H9 (cell line): ENCODE measurements around the gene L3MBTL4. TPM values are rescaled to one million over a fixed set of nuclear protein-coding genes. Genes with fewer than 3 reads are reported as not detected.

Experiments
- DNase-seq: peaks from one replicate; pipeline ENCODE4 v3.0.0-alpha.2; 2017
- H2AFZ ChIP-seq: one replicate; pipeline ENCODE4 v1.6.1; 2013; ENCODE audit warnings: mild to moderate bottlenecking, low read length, control low read depth, moderate library complexity
- H2AK5ac ChIP-seq: 2 replicates; pipeline ENCODE4 v1.6.1; 2013; ENCODE audit warnings: low read length, control low read depth, mixed read lengths; ENCODE audit not compliant: insufficient read length
- H2BK120ac ChIP-seq: one replicate; pipeline ENCODE4 v1.6.1; 2013; ENCODE audit warnings: low read depth, mild to moderate bottlenecking, low read length, control low read depth, inconsistent platforms; ENCODE audit not compliant: poor library complexity, severe bottlenecking
- H2BK12ac ChIP-seq: 2 replicates; pipeline ENCODE4 v1.6.1; 2013; ENCODE audit warnings: low read length, control low read depth, mixed read lengths, low read depth; ENCODE audit not compliant: insufficient read length
- H2BK15ac ChIP-seq: 2 replicates; pipeline ENCODE4 v1.6.1; 2013; ENCODE audit warnings: low read depth, low read length, control low read depth
- H2BK20ac ChIP-seq: one replicate; pipeline ENCODE4 v1.6.1; 2013; ENCODE audit warnings: low read depth, mild to moderate bottlenecking, low read length, control low read depth, inconsistent platforms; ENCODE audit not compliant: poor library complexity, severe bottlenecking
- H2BK5ac ChIP-seq: 2 replicates; pipeline ENCODE4 v1.6.1; 2013; ENCODE audit warnings: low read length, control low read depth, mixed read lengths; ENCODE audit not compliant: insufficient read length
- H3K14ac ChIP-seq: 2 replicates; pipeline ENCODE4 v1.6.1; 2013; ENCODE audit warnings: low read length, control low read depth; ENCODE audit not compliant: insufficient read depth
- H3K18ac ChIP-seq: 2 replicates; pipeline ENCODE4 v1.6.1; 2013; ENCODE audit warnings: low read depth, mild to moderate bottlenecking, mixed read lengths, low read length, control low read depth; ENCODE audit not compliant: insufficient read length
- H3K23ac ChIP-seq: 2 replicates; pipeline ENCODE4 v1.6.1; 2013; ENCODE audit warnings: low read length, control low read depth, mixed read lengths, low read depth; ENCODE audit not compliant: insufficient read length
- H3K23me2 ChIP-seq: 2 replicates; pipeline ENCODE4 v1.6.1; 2013; ENCODE audit warnings: low read depth, mild to moderate bottlenecking, mixed read lengths, low read length, control low read depth; ENCODE audit not compliant: insufficient read length, poor library complexity, severe bottlenecking
- H3K27ac ChIP-seq: 2 replicates; pipeline ENCODE4 v1.5.1; 2013; ENCODE audit warnings: low read length, control low read depth, mixed read lengths, low read depth; ENCODE audit not compliant: insufficient read length
- H3K27me3 ChIP-seq: 2 replicates; pipeline ENCODE4 v1.6.1; 2013; ENCODE audit warnings: low read length, control low read depth, inconsistent platforms; ENCODE audit not compliant: insufficient read depth
- H3K4ac ChIP-seq: 2 replicates; pipeline ENCODE4 v1.6.1; 2013; ENCODE audit warnings: low read depth, mild to moderate bottlenecking, control low read depth, inconsistent platforms, low read length, moderate library complexity
- H3K4me1 ChIP-seq: 2 replicates; pipeline ENCODE4 v1.6.1; 2013; ENCODE audit warnings: low read length, control low read depth, inconsistent platforms; ENCODE audit not compliant: insufficient read depth
- H3K4me2 ChIP-seq: 2 replicates; pipeline ENCODE4 v1.6.1; 2013; ENCODE audit warnings: low read length, control low read depth, mixed read lengths; ENCODE audit not compliant: insufficient read length, insufficient read depth
- H3K56ac ChIP-seq: 2 replicates; pipeline ENCODE4 v1.6.1; 2013; ENCODE audit warnings: low read depth, mild to moderate bottlenecking, mixed read lengths, low read length, control low read depth; ENCODE audit not compliant: insufficient read length
- H3K79me1 ChIP-seq: 2 replicates; pipeline ENCODE4 v1.6.1; 2013; ENCODE audit warnings: low read depth, mild to moderate bottlenecking, moderate library complexity, low read length, control low read depth, inconsistent platforms; ENCODE audit not compliant: insufficient read depth, poor library complexity, severe bottlenecking
- H3K79me2 ChIP-seq: 2 replicates; pipeline ENCODE4 v1.6.1; 2013; ENCODE audit warnings: low read length, control low read depth, inconsistent platforms; ENCODE audit not compliant: insufficient read depth
- H3K9ac ChIP-seq: 2 replicates; pipeline ENCODE4 v1.6.1; 2013; ENCODE audit warnings: low read length, control low read depth, mixed read lengths; ENCODE audit not compliant: insufficient read length; ENCODE audit errors: extremely low read depth
- H3K9me3 ChIP-seq: one replicate; pipeline ENCODE4 v1.6.1; 2013; ENCODE audit warnings: low read depth, low read length, inconsistent platforms; ENCODE audit not compliant: control insufficient read depth
- H3T11ph ChIP-seq: one replicate; pipeline ENCODE4 v1.6.1; 2013; ENCODE audit warnings: mild to moderate bottlenecking, low read length, control low read depth, inconsistent platforms
- H4K20me1 ChIP-seq: one replicate; pipeline ENCODE4 v1.6.1; 2013; ENCODE audit not compliant: control insufficient read depth, insufficient read length, insufficient read depth
- H4K5ac ChIP-seq: 2 replicates; pipeline ENCODE4 v1.6.1; 2013; ENCODE audit warnings: low read depth, mild to moderate bottlenecking, mixed read lengths, low read length, control low read depth; ENCODE audit not compliant: insufficient read length
- H4K8ac ChIP-seq: replicated peaks from 2 replicates; pipeline ENCODE4 v1.6.1; 2013; ENCODE audit warnings: low read length, control low read depth, mixed read lengths, low read depth; ENCODE audit not compliant: insufficient read length
- H4K91ac ChIP-seq: 2 replicates; pipeline ENCODE4 v1.6.1; 2013; ENCODE audit warnings: low read depth, mild to moderate bottlenecking, moderate library complexity, mixed read lengths, low read length, control low read depth; ENCODE audit not compliant: insufficient read length
- H3K27ac Mint-ChIP-seq, 3 experiments: 2 replicates in 2 of 3; 3 replicates in 1 of 3; pipeline ENCODE4 v1.8.0; 2020 to 2021; ENCODE audit warnings: mixed read lengths in 3 of 3, mild to moderate bottlenecking in 1 of 3, moderate library complexity in 1 of 3
- H3K27me3 Mint-ChIP-seq: 2 replicates; pipeline ENCODE4 v1.8.0; 2021; ENCODE audit warnings: low read depth, mild to moderate bottlenecking, moderate library complexity, mixed read lengths
- H3K36me3 Mint-ChIP-seq, 3 experiments: 2 replicates in 2 of 3; 3 replicates in 1 of 3; pipeline ENCODE4 v1.8.0; 2020 to 2021; ENCODE audit warnings: low read depth in 3 of 3, mixed read lengths in 3 of 3; ENCODE audit not compliant: insufficient read depth in 1 of 3
- H3K4me1 Mint-ChIP-seq, 2 experiments: 2 replicates each; pipeline ENCODE4 v1.8.0; 2020; ENCODE audit warnings: mixed read lengths in 2 of 2
- H3K4me3 Mint-ChIP-seq, 2 experiments: 2 replicates in 1 of 2; 3 replicates in 1 of 2; pipeline ENCODE4 v1.8.0; 2020 to 2021; ENCODE audit warnings: mild to moderate bottlenecking in 2 of 2, mixed read lengths in 2 of 2, moderate library complexity in 1 of 2
- H3K9me3 Mint-ChIP-seq, 2 experiments: 2 replicates in 1 of 2; 3 replicates in 1 of 2; pipeline ENCODE4 v1.8.0; 2020; ENCODE audit warnings: mild to moderate bottlenecking in 2 of 2, mixed read lengths in 2 of 2, moderate library complexity in 1 of 2
- CTCF ChIP-seq: fragments of 200-600 bp; sonication (generic); conservative IDR thresholded peaks from 3 replicates; pipeline ENCODE4 v1.8.0; 2021; ENCODE audit warnings: antibody characterized with exemption, mild to moderate bottlenecking
- WGBS: extraction: QIAGEN DNeasy Blood & Tissue Kit; methylation state at CpG from one replicate; pipeline ENCODE4 v1.1.7; 2013; ENCODE audit warnings: missing lambda C conversion rate, low lambda C conversion rate, mixed read lengths; ENCODE audit not compliant: insufficient read length; ENCODE audit errors: extremely low coverage; 5-methylcytosine and 5-hydroxymethylcytosine counted together
- total RNA-seq: library from RNA; stranded (reverse); gene quantifications from 2 replicates; pipeline ENCODE4 v1.2.1, GENCODE V29; 2021

L3MBTL4 gene
- total RNA-seq, 1 experiment from 2014 or later, result 1.9 TPM

GRCh38 chr18:6010921-6011320 is 403.8 kb downstream of the L3MBTL4 start:
- Mint-ChIP-seq H3K27ac (no peak overlapping the region), H3K4me1 (peaks cover 4% of the 10 kb centered on the region in 2 experiments; a peak in 3 of 4 replicates), H3K36me3 (peaks cover 0 to 5% (median 0%) of the 10 kb centered on the region in 3 experiments; a peak in 3 of 7 replicates), H3K9me3 (no peaks in the 10 kb centered on the region), H3K27me3 (no peaks in the 10 kb centered on the region), H3K4me3 (no peak overlapping the region)
- WGBS, result no CpG with 5 or more reads among the region's 1 CpG
- TF ChIP-seq CTCF, result no peak
- Histone ChIP-seq H2AFZ (no peak overlapping the region), H3K79me1 (no peaks in the 10 kb centered on the region), H3K27me3 (no peaks in the 10 kb centered on the region), H2BK12ac (no peak overlapping the region), H2BK15ac (no peak overlapping the region), H3K27ac (no peak overlapping the region), H3K4ac (no peak overlapping the region), H3K4me1 (no peaks in the 10 kb centered on the region; the same call in 1 of the 2 replicates), H4K5ac (no peak overlapping the region), H2AK5ac (no peak overlapping the region), H3K9me3 (no peaks in the 10 kb centered on the region), H3K23ac (no peak overlapping the region), H2BK120ac (no peak overlapping the region), H3K56ac (no peak overlapping the region), H3K79me2 (no peaks in the 10 kb centered on the region), H3K14ac (no peak overlapping the region), H4K8ac (no peak overlapping the region), H3K18ac (no peak overlapping the region), H2BK20ac (no peak overlapping the region), H3K23me2 (no peaks in the 10 kb centered on the region), H4K91ac (no peak overlapping the region), H3K4me2 (no peak overlapping the region), H4K20me1 (no peaks in the 10 kb centered on the region), H3K9ac (no peak overlapping the region), H3T11ph (no peak overlapping the region), H2BK5ac (no peak overlapping the region)
- DNase-seq, result no peak
